Measurements from ENCODE around the gene ASB18.

Gene ASB18

DNA sequence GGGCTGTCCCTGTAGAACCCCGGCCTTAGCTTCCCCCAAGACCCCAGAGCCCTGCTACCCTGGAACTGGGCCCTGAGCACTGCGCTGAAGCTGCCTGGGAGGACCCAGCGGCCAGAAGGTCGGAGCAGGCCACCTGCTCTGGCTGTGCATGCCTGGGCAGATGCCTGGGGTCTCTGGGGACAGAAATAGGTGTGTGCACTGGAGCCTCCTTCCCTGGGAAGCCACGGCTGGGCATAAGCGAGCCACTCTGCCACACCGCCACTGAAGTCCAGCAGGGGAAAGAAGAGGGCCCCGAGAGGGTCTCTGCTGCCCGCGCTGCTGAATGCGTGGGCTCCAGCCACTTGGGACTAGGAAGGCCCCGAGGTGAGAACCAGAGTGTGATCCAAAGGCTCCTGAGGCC lies 102.7 kb downstream of the ASB18 start:
- DNase-seq = no peak

DNA sequence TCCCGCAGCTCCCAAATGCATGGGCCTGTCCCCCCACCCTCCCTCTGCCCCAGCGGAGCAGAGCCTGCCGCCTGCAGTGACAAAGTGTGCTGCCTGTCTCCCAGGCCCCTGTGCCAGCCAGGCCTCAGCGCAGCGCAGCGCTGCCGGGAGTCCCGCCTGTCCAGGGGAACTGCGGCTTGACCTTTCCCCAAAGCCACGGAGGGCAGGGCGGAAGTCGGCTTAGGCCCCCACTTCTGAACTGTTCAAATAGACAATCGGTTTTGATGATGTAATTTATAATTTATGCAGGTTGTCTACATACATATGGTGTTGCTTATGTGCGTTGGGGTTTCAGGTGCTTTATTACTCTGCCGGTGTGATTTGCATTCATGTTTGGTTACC lies 103.1 kb downstream of the ASB18 start:
- no peak for DNase-seq

DNA sequence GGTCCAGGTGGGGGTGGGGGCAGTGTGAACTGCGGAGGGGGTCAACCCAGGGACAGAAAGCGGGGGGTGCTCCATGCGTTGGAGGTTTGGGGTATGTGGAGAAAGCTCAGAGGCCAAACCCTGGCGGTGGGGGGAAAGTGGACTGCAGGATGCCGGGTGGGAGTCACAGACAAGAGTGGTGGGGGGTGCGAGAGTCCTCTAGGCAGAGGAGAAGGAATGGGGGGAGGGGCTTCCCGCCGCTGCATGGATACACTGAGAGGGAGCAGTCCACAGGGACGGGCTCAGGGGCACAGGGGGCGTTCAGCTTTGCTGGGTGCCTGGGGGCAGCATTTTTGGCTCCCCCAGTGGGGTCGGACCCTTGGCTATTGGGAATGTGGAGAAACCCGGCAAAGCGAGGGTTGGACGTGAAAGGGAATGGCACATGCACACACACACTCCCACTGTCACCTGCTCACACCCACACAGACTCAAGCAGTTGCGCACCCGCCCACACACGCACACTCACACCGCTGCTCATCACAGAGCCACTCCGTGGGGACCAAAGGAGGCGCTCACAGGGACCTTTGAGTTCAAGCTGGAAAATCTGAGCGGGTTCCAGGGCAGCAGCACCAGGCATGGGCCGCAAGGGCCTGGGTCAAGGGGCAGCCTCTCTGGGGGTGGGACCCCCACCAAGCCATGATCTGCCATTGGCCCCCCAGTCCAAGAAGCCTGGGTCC lies 103.7 kb downstream of the ASB18 start:
- no peak for DNase-seq

DNA sequence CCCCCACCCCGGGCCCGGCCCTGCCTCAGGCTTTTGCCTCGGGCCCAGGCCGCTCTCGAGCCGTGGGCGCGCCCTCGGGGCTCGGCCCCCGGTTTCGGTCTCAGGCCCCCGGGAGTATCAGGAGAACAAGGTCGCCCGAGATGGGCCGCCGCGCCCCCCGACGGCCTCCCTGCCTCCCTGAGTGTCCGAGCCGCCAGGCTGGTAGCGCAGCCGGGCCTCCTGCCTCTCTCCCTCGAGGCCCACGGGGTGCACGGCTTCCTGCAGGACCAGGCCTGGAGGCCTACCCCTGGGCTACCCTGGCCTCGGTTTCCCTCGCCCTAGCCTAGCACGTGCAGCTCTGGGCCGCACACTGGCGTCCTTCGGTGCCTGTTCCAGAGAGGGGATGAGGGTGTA lies 104.4 kb downstream of the ASB18 start:
- DNase-seq = no peak

DNA sequence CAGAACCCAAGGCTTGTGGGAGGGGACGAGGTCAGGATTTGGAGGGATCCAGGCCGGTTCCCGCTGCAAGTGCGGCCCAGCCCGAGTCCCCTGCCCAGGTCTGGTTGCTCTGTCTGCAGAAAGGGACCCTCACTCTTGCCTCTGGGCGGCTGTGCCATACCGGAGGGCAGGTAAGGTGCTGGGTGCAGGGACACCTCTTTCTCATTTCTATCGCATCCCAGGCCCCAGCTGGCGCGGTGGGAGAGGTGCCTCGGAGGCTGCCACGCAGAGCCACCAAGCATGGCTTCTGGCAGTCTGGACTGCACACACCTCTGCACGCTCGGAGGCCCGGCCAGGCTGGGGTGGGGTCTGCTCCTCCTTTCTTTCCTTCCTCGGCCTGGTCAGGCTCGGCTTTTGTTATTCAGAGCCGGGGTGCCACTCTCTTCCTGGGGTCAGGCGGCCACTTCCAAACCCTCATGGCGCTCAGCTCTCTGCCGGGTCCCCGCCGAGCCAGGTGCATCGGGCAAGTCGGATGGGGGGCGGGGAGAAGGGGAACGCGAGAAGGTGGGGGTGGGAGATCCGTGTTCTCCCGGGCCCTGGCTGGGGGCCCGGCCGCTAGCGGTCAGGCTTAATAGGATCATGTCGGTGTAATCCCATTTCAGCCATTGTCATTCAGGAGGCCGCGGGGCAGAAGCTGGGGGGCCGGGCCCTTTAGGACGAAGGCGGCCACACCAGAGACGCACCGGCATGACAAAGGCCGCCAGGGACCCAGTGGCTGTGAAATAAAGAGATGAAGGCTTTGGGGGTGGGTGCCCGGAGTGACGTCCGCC lies 105.0 kb downstream of the ASB18 start:
- DNase-seq = no peak

DNA sequence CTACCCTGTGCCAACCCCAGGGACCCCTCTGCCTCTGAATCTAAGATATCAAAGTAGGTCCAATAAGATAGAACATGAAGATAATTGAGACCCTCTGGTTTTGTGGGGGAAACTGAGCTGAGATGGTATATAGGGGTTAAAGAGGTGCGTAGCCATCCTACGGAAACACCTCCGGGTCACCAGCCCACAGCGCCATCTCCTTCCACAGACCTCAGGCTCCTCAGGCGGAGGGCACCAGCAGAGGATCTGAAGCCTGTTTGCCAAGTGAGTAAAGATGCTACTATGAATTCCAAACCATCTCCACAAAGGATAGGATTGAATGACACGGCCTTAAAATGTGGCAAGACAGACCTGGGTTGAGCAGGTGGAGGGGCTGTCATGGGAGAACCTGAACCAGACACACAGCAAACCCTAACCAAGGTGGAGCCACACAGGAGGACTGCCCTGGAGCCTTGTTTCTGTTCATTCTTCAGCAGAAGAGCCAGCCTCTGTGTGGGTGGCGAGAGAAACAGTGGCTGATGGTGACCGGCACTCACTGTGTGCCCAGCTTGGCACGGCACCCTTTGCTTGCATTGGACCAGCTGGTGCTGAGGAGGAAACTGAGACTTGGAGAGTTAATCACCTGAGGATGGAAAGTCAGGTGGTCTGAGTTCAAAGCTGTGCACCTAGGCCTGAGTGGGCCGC lies 106.2 kb downstream of the ASB18 start:
- no peak for DNase-seq

DNA sequence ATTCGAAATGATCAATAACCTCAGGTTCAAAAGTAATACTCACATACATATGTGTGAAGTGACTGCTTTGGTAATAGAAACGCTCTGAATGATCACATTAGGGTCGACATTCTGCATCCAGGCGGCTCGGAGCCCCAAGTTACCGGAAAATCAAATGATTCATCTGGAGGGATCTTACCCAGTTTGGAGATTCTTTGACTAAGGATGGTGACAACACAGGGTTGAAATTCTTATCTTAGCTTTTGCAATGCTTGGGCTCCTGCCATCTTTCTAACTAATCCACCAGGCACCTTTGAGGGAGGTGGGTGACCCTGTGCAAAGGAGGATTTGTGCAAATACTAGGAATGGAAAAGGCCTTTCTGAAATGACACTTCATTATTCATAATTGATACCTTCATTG lies 106.8 kb downstream of the ASB18 start:
- DNase-seq = no peak

DNA sequence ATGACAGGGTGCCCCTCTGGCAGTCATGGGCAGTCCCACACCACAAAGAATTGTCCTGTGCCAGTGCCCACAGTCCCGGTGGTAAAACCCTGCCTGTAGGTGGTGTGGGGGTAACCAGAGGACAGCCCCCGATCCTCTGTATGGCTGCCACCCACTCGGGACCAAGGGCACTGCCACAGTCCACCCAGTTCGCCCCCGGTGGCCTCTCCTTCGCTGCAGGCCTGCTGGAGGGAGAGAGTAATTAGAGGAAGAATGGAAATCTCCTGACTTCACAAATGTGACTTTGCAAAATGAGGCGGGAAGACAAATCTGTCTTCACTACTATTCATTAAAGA lies 107.4 kb downstream of the ASB18 start:
- no peak for DNase-seq

DNA sequence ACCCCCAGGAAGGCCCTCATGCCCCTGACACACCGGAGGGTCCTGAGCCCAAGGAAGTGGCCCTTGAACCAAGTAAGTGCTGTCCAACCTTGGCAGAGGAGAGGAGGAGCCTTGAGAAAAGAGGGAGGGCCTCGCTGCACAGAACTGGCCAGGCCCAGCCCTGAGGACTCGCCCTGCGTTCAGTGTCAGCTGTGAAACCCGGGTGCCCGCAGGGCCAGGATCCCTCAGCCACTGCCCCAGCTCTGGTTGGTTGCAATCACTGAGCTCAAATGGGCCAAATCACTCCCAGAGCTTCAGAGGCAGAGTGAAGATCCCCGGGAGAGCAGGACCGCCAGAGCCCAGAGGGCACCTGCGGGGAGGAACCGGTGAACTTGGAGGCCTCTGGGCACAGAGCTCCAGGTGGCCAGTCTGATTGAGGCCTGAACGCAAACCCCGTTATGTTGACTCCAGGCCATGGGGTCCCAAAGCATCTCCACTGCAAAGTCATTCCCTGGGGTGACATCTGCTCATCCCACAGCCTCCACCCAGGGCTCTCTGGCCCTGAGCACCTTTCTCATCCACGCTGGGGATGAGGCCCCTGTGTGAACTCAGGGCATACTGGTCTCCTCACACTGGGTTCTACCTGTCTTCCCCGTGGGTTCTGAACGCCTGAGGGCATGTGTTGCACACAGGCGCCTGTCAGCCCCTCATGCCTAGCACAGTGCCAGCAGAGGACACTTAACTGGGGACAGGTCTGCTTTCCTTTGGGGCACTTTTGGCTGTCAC lies 107.9 kb downstream of the ASB18 start:
- no peak for DNase-seq

DNA sequence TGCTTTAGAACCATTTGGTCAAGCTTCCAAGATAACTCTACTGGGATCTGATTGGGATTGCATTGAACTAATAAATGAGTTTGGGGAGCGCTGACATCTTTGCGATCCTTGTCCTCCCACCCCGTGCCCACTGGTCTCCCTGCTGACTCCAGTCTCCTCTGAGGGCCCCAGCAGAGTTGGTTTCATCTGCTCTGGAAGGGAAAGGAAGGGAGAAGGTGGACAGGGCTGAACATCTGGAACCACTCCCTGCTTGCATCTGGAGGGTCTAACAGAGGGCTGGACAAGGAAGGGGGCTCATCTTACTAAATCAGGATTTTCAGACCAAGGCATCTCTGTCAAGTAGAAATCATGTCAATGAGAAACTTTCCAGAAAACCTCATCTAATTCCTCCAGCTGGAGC lies 108.8 kb downstream of the ASB18 start:
- no peak for DNase-seq

DNA sequence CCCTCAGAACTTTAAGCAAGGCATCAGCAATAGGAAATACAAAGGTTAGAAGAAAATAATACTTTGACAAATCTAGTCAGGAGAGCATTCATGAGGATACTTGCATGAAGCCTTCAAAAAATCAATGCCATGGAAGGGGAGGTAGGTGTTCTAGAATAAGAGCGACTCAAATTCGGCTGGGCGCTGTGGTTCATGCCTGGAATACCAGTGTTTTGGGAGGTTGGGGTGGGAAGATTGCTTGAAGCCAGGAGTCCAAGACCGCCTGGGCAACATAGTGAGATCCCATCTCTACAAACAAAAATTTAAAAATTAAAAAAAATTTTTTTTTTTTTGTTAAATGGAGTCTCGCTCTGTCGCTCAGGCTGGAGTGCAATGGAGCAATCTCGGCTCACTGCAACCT lies 117.8 kb downstream of the ASB18 start:
- DNase-seq = no peak

DNA sequence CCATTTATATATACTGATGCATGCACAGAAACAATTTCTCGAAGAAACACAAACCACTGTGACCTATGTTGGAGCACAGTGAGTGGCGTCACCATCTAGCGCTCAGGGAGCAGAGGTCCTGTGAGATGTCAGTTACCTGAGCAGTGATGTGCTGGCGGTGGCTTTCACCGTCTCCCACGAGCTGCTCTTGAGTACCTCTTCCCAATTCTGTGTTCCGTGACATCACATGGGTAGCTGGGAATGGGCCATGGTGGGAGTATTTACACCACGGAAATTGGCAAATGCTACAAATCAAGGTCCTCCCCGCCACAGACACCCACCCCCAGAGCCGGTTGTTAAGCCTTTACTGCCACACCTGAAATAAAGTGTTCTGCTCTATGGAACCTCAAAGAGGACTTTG lies 120.4 kb downstream of the ASB18 start:
- no peak for DNase-seq
